Medulla oblongata (tissue), 1 donor: ENCODE data around the gene TPK1.

ENCODE experiments used
- DNase-seq: peaks from one replicate; pipeline ENCODE4 v3.0.0-alpha.2; 2015; ENCODE audit errors: extremely low spot score

The TPK1 gene

DNA sequence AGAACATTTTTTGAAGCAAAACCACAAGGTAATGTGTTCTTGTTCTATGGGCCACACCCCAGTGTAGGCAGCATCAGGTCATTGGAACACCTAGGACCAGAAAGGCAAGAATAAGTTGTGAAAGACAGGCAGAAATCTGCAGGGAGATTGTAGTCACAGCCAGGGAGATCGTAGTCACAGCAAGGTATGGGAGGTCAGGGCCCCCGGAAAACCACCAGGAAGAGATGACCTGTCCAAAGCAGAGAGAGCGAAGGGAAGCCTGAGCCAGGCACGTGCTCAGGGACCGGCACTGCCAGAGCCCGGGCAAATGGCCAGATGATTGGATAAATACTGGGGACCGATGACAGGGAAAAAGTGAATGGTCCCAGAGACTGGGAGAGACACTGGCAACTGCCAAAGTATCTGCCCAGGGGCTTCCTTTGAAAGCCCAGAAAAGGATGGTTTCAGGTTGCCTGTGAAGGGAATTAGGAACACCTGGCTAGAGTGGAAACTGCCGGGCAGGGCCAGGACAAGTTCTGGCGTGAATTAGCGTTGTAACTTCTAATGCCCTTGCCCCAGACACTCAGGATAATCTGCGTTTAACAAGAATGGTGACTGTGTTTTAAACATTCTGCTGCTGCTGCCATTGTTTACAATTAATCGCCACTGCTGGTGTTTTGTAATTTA lies 428.5 kb downstream of the TPK1 start:
- no peak for DNase-seq

DNA sequence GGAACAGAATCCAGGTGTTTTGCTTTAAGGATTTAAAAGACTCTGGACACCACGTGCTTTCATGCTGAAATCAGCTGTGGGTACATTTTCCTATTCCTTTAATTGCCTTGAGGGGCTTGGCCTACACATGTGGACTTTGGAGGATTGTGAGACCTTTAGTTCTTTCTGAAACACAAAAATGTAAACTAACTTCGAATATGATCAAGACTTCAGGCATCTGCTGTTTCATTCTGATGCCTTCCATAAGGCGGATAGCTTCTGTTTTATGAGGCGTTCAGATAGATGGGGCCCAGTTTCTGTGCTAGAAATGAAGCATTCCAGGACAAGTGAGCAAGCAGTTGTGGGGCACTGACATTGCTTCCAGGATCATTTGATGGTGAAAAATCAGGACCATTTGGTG lies 430.9 kb downstream of the TPK1 start:
- DNase-seq, result no peak

DNA sequence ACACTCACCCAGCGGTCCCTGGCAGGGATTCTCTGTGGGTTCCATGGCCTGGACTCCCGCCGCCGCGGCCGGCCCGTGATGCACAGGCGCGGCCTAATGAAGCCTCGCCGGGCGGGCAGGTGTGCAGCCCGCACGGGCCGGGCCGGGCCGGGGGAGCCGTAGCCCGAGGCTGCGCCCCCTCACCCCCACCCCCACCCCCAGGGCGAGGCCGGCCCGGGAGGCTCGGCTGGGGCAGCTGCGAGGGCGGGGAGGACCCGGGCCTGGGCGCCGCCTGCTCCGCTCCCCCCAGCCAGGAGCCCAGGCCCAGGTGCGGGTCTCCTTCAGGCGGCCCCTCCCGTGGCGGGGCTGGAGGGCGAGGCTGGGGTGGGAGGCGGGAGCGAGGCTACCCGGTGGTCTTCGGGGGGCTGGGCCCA lies 432.2 kb downstream of the TPK1 start, which contains the start of gene NOBOX:
Gene NOBOX (minus strand): TSS at position 45 of the 413 bp plus-strand sequence.
- no peak for DNase-seq

DNA sequence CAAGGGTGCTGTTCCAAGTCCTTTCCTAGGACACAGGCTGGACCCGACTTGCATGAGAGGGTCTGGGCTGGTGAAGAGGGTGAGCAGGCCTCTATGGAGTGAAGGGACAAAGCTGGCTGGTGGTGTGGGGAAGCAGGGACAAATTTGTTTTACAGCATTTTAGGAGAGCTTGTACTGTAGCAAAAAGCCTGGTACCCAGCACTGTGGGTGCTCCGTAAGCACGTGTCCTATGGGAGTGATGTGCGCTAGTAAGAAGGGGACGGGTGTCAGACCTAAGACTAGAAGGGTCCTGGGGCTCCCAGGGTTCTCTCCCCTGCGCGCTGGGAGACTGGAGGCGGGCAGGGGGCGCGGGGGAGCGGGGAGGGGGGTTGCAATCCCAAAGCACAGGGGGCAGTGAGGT lies 432.8 kb downstream of the TPK1 start:
- no peak for DNase-seq
